H9 (cell line): ENCODE data around the gene MSI2. TPM values are rescaled to one million over a fixed set of nuclear protein-coding genes. Genes with fewer than 3 reads are reported as not detected.

Experiments used
- DNase-seq: peaks from one replicate; pipeline ENCODE4 v3.0.0-alpha.2; 2017
- H2AFZ ChIP-seq: one replicate; pipeline ENCODE4 v1.6.1; 2013; ENCODE audit warnings: mild to moderate bottlenecking, low read length, control low read depth, moderate library complexity
- H2AK5ac ChIP-seq: 2 replicates; pipeline ENCODE4 v1.6.1; 2013; ENCODE audit warnings: low read length, control low read depth, mixed read lengths; ENCODE audit not compliant: insufficient read length
- H2BK120ac ChIP-seq: one replicate; pipeline ENCODE4 v1.6.1; 2013; ENCODE audit warnings: low read depth, mild to moderate bottlenecking, low read length, control low read depth, inconsistent platforms; ENCODE audit not compliant: poor library complexity, severe bottlenecking
- H2BK12ac ChIP-seq: 2 replicates; pipeline ENCODE4 v1.6.1; 2013; ENCODE audit warnings: low read length, control low read depth, mixed read lengths, low read depth; ENCODE audit not compliant: insufficient read length
- H2BK15ac ChIP-seq: 2 replicates; pipeline ENCODE4 v1.6.1; 2013; ENCODE audit warnings: low read depth, low read length, control low read depth
- H2BK20ac ChIP-seq: one replicate; pipeline ENCODE4 v1.6.1; 2013; ENCODE audit warnings: low read depth, mild to moderate bottlenecking, low read length, control low read depth, inconsistent platforms; ENCODE audit not compliant: poor library complexity, severe bottlenecking
- H2BK5ac ChIP-seq: 2 replicates; pipeline ENCODE4 v1.6.1; 2013; ENCODE audit warnings: low read length, control low read depth, mixed read lengths; ENCODE audit not compliant: insufficient read length
- H3K14ac ChIP-seq: 2 replicates; pipeline ENCODE4 v1.6.1; 2013; ENCODE audit warnings: low read length, control low read depth; ENCODE audit not compliant: insufficient read depth
- H3K18ac ChIP-seq: 2 replicates; pipeline ENCODE4 v1.6.1; 2013; ENCODE audit warnings: low read depth, mild to moderate bottlenecking, mixed read lengths, low read length, control low read depth; ENCODE audit not compliant: insufficient read length
- H3K23ac ChIP-seq: 2 replicates; pipeline ENCODE4 v1.6.1; 2013; ENCODE audit warnings: low read length, control low read depth, mixed read lengths, low read depth; ENCODE audit not compliant: insufficient read length
- H3K23me2 ChIP-seq: 2 replicates; pipeline ENCODE4 v1.6.1; 2013; ENCODE audit warnings: low read depth, mild to moderate bottlenecking, mixed read lengths, low read length, control low read depth; ENCODE audit not compliant: insufficient read length, poor library complexity, severe bottlenecking
- H3K27ac ChIP-seq: 2 replicates; pipeline ENCODE4 v1.5.1; 2013; ENCODE audit warnings: low read length, control low read depth, mixed read lengths, low read depth; ENCODE audit not compliant: insufficient read length
- H3K27me3 ChIP-seq: 2 replicates; pipeline ENCODE4 v1.6.1; 2013; ENCODE audit warnings: low read length, control low read depth, inconsistent platforms; ENCODE audit not compliant: insufficient read depth
- H3K4ac ChIP-seq: 2 replicates; pipeline ENCODE4 v1.6.1; 2013; ENCODE audit warnings: low read depth, mild to moderate bottlenecking, control low read depth, inconsistent platforms, low read length, moderate library complexity
- H3K4me1 ChIP-seq: 2 replicates; pipeline ENCODE4 v1.6.1; 2013; ENCODE audit warnings: low read length, control low read depth, inconsistent platforms; ENCODE audit not compliant: insufficient read depth
- H3K4me2 ChIP-seq: 2 replicates; pipeline ENCODE4 v1.6.1; 2013; ENCODE audit warnings: low read length, control low read depth, mixed read lengths; ENCODE audit not compliant: insufficient read length, insufficient read depth
- H3K56ac ChIP-seq: 2 replicates; pipeline ENCODE4 v1.6.1; 2013; ENCODE audit warnings: low read depth, mild to moderate bottlenecking, mixed read lengths, low read length, control low read depth; ENCODE audit not compliant: insufficient read length
- H3K79me1 ChIP-seq: 2 replicates; pipeline ENCODE4 v1.6.1; 2013; ENCODE audit warnings: low read depth, mild to moderate bottlenecking, moderate library complexity, low read length, control low read depth, inconsistent platforms; ENCODE audit not compliant: insufficient read depth, poor library complexity, severe bottlenecking
- H3K79me2 ChIP-seq: 2 replicates; pipeline ENCODE4 v1.6.1; 2013; ENCODE audit warnings: low read length, control low read depth, inconsistent platforms; ENCODE audit not compliant: insufficient read depth
- H3K9ac ChIP-seq: 2 replicates; pipeline ENCODE4 v1.6.1; 2013; ENCODE audit warnings: low read length, control low read depth, mixed read lengths; ENCODE audit not compliant: insufficient read length; ENCODE audit errors: extremely low read depth
- H3K9me3 ChIP-seq: one replicate; pipeline ENCODE4 v1.6.1; 2013; ENCODE audit warnings: low read depth, low read length, inconsistent platforms; ENCODE audit not compliant: control insufficient read depth
- H3T11ph ChIP-seq: one replicate; pipeline ENCODE4 v1.6.1; 2013; ENCODE audit warnings: mild to moderate bottlenecking, low read length, control low read depth, inconsistent platforms
- H4K20me1 ChIP-seq: one replicate; pipeline ENCODE4 v1.6.1; 2013; ENCODE audit not compliant: control insufficient read depth, insufficient read length, insufficient read depth
- H4K5ac ChIP-seq: 2 replicates; pipeline ENCODE4 v1.6.1; 2013; ENCODE audit warnings: low read depth, mild to moderate bottlenecking, mixed read lengths, low read length, control low read depth; ENCODE audit not compliant: insufficient read length
- H4K8ac ChIP-seq: replicated peaks from 2 replicates; pipeline ENCODE4 v1.6.1; 2013; ENCODE audit warnings: low read length, control low read depth, mixed read lengths, low read depth; ENCODE audit not compliant: insufficient read length
- H4K91ac ChIP-seq: 2 replicates; pipeline ENCODE4 v1.6.1; 2013; ENCODE audit warnings: low read depth, mild to moderate bottlenecking, moderate library complexity, mixed read lengths, low read length, control low read depth; ENCODE audit not compliant: insufficient read length
- H3K27ac Mint-ChIP-seq, 3 experiments: 2 replicates in 2 of 3; 3 replicates in 1 of 3; pipeline ENCODE4 v1.8.0; 2020 to 2021; ENCODE audit warnings: mixed read lengths in 3 of 3, mild to moderate bottlenecking in 1 of 3, moderate library complexity in 1 of 3
- H3K27me3 Mint-ChIP-seq: 2 replicates; pipeline ENCODE4 v1.8.0; 2021; ENCODE audit warnings: low read depth, mild to moderate bottlenecking, moderate library complexity, mixed read lengths
- H3K36me3 Mint-ChIP-seq, 3 experiments: 2 replicates in 2 of 3; 3 replicates in 1 of 3; pipeline ENCODE4 v1.8.0; 2020 to 2021; ENCODE audit warnings: low read depth in 3 of 3, mixed read lengths in 3 of 3; ENCODE audit not compliant: insufficient read depth in 1 of 3
- H3K4me1 Mint-ChIP-seq, 2 experiments: 2 replicates each; pipeline ENCODE4 v1.8.0; 2020; ENCODE audit warnings: mixed read lengths in 2 of 2
- H3K4me3 Mint-ChIP-seq, 2 experiments: 2 replicates in 1 of 2; 3 replicates in 1 of 2; pipeline ENCODE4 v1.8.0; 2020 to 2021; ENCODE audit warnings: mild to moderate bottlenecking in 2 of 2, mixed read lengths in 2 of 2, moderate library complexity in 1 of 2
- H3K9me3 Mint-ChIP-seq, 2 experiments: 2 replicates in 1 of 2; 3 replicates in 1 of 2; pipeline ENCODE4 v1.8.0; 2020; ENCODE audit warnings: mild to moderate bottlenecking in 2 of 2, mixed read lengths in 2 of 2, moderate library complexity in 1 of 2
- CTCF ChIP-seq: fragments of 200-600 bp; sonication (generic); conservative IDR thresholded peaks from 3 replicates; pipeline ENCODE4 v1.8.0; 2021; ENCODE audit warnings: antibody characterized with exemption, mild to moderate bottlenecking
- WGBS: extraction: QIAGEN DNeasy Blood & Tissue Kit; methylation state at CpG from one replicate; pipeline ENCODE4 v1.1.7; 2013; ENCODE audit warnings: missing lambda C conversion rate, low lambda C conversion rate, mixed read lengths; ENCODE audit not compliant: insufficient read length; ENCODE audit errors: extremely low coverage; 5-methylcytosine and 5-hydroxymethylcytosine counted together
- total RNA-seq: library from RNA; stranded (reverse); gene quantifications from 2 replicates; pipeline ENCODE4 v1.2.1, GENCODE V29; 2021

The MSI2 gene
- total RNA-seq, 1 experiment from 2014 or later = 98.5 TPM

GRCh38 chr17:57597531-57598453 lies 341.5 kb downstream of the MSI2 start:
- Histone ChIP-seq H3K14ac (no peak overlapping the region), H3K18ac (no peak overlapping the region), H3K9ac (no peak overlapping the region), H2AK5ac (no peak overlapping the region), H3K4ac (no peak overlapping the region), H4K20me1 (no peaks in the 10 kb centered on the region), H3K56ac (no peak overlapping the region), H2BK20ac (no peak overlapping the region), H3K79me2 (no peaks in the 10 kb centered on the region), H4K5ac (no peak overlapping the region), H2AFZ (no peak overlapping the region), H3K23ac (no peak overlapping the region), H4K8ac (no peak overlapping the region), H4K91ac (no peak overlapping the region), H3K27me3 (no peaks in the 10 kb centered on the region), H2BK15ac (no peak overlapping the region), H3T11ph (no peak overlapping the region), H3K4me1 (no peaks in the 10 kb centered on the region; the same call in 1 of the 2 replicates), H3K79me1 (no peaks in the 10 kb centered on the region), H3K9me3 (no peaks in the 10 kb centered on the region), H3K27ac (no peak overlapping the region), H3K23me2 (no peaks in the 10 kb centered on the region), H2BK5ac (no peak overlapping the region), H2BK120ac (no peak overlapping the region), H3K4me2 (no peak overlapping the region), H2BK12ac (no peak overlapping the region)
- TF ChIP-seq CTCF = peak; percentile 91
- Mint-ChIP-seq H3K4me1 (peaks cover 32 to 38% of the 10 kb centered on the region in 2 experiments), H3K36me3 (peaks cover 3 to 16% (median 6%) of the 10 kb centered on the region in 3 experiments; a peak in 4 of 7 replicates), H3K27ac (peak overlapping the region in 1 of 3 experiments; percentile 23; a peak in 2 of 7 replicates), H3K4me3 (no peak overlapping the region), H3K9me3 (peaks cover 0 to 8% of the 10 kb centered on the region in 2 experiments; a peak in 1 of 5 replicates), H3K27me3 (no peaks in the 10 kb centered on the region; the same call in 1 of the 2 replicates)
- peak; percentile 83 for DNase-seq
- WGBS = no CpG with 5 or more reads among the region's 8 CpGs
